ENCODE results near the gene INSL4.
A peak's percentile ranks its signal among the peaks of the same experiment; 100 is the strongest.

Gene INSL4

GRCh38 chr9:5269249-5269715, 38.1 kb downstream of the INSL4 start:
- H3K4me3 ChIP-seq (ENCODE audit: low read length) = no peak overlapping the region
- DNase-seq (ENCODE audit: low read depth) = peak; percentile 49
- no peak for TF ChIP-seq CTCF (IDR thresholded peaks at IDR 0.05; ENCODE audit: insufficient read depth, low read depth, low read length, missing control alignments)

- H3K4me3 ChIP-seq (ENCODE audit: low read length) = no peak overlapping the region
- TF ChIP-seq CTCF (IDR thresholded peaks at IDR 0.05; ENCODE audit: insufficient read depth, low read depth, low read length, missing control alignments) = no peak
- DNase-seq (ENCODE audit: low read depth) = no peak
Measured at GRCh38 chr9:5274770-5275169, 43.6 kb downstream of the INSL4 start.

- DNase-seq (ENCODE audit: low read depth) = no peak
- no peak for TF ChIP-seq CTCF (IDR thresholded peaks at IDR 0.05; ENCODE audit: insufficient read depth, low read depth, low read length, missing control alignments)
- no peak overlapping the region for H3K4me3 ChIP-seq (ENCODE audit: low read length)
Measured at GRCh38 chr9:5278486-5278885, 47.3 kb downstream of the INSL4 start.

All from epithelial cell of esophagus (primary cell).